Thoracic aorta (tissue), 2 donors: ENCODE data around the gene ECI2. TPM values are rescaled to one million over a fixed set of nuclear protein-coding genes. Genes with fewer than 3 reads are reported as not detected.

Experiments
- ATAC-seq: fragments of 150-250 bp; one replicate; pipeline ENCODE4 v1.8.0; 2017; ENCODE audit warnings: low read depth; ENCODE audit not compliant: insufficient number of reproducible peaks, low FRiP score
- DNase-seq: peaks from one replicate; pipeline ENCODE4 v3.0.0-alpha.2; 2020; ENCODE audit warnings: low spot score
- H3K27ac ChIP-seq, 2 donors: fragments of 200-600 bp; sonication (generic); 1 replicate in 1 of 2; 2 replicates in 1 of 2; pipeline ENCODE4 v1.5.1; 2016; ENCODE audit warnings: mild to moderate bottlenecking in 2 of 2, moderate library complexity in 2 of 2
- H3K27me3 ChIP-seq: fragments of 200-600 bp; sonication (generic); replicated peaks from 2 replicates; pipeline ENCODE4 v1.6.0; 2016; ENCODE audit warnings: mild to moderate bottlenecking; ENCODE audit not compliant: insufficient read depth
- H3K36me3 ChIP-seq: fragments of 200-600 bp; sonication (generic); one replicate; pipeline ENCODE4 v1.5.1; 2016
- H3K4me1 ChIP-seq, 2 donors: fragments of 200-600 bp; sonication (generic); 1 replicate in 1 of 2; 2 replicates in 1 of 2; pipeline versions ENCODE4 v1.5.1 to v1.6.0; 2016; ENCODE audit warnings: low read depth in 2 of 2, mild to moderate bottlenecking in 1 of 2; ENCODE audit not compliant: control insufficient read depth in 1 of 2
- H3K4me3 ChIP-seq: fragments of 200-600 bp; sonication (generic); 2 replicates; pipeline ENCODE4 v1.5.1; 2016; ENCODE audit warnings: mild to moderate bottlenecking
- H3K9me3 ChIP-seq: fragments of 200-600 bp; sonication (generic); 2 replicates; pipeline ENCODE4 v1.5.1; 2016
- total RNA-seq, 2 donors: library from RNA; depleted of rRNA; stranded (reverse); fragments of >200 nt; gene quantifications; one replicate each; pipeline versions ENCODE4 v1.1.0 to v1.2.3, GENCODE V29; 2016
- TF ChIP-seq, protein P1 (sequence below): fragments of 200-600 bp; sonication (generic); IDR thresholded peaks from one replicate; pipeline ENCODE4 v1.5.1; 2019; ENCODE audit warnings: antibody characterized with exemption

Gene ECI2, protein sequence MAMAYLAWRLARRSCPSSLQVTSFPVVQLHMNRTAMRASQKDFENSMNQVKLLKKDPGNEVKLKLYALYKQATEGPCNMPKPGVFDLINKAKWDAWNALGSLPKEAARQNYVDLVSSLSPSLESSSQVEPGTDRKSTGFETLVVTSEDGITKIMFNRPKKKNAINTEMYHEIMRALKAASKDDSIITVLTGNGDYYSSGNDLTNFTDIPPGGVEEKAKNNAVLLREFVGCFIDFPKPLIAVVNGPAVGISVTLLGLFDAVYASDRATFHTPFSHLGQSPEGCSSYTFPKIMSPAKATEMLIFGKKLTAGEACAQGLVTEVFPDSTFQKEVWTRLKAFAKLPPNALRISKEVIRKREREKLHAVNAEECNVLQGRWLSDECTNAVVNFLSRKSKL
- total RNA-seq, result 10 to 100 TPM; 28.9 to 31.0 TPM

DNA sequence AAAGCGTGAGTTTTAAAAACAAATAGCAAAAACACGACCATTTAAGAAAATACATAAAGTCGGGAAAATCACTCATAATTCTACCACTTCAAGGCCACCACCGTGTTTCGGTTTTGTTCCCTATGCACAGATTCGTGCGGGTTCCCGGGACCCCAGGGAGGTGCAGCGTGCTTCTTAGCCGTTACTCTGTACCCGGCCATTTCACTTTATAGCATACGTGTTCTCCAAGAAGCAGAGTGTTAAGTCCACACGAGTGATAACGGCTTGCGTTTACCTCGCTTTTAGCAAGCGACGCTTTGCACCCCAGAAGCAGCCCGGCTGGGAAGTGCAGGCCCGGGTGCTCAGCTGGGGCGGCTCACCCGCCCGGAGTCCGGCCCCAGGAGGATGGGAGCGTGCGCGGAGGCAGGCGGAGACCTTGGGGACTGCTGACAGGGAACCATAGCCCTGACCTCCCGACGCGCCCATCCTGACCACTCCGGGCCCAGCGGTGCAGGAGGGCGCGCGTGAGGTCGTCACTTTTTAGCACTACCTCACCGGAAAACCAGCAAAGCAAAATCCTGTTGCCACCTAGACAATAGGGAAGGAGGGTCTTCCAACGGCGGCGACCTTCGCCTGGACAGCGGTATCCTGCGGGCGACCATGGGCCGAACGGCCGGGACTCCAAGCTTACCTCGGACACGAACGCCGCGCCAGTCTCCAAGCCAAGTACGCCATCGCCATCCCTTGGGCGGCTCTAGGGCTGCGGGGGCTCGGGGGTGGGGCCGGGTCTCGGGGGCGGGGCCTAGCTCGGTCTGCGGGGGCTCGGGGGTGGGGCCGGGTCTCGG is at the start of gene ECI2:
Gene ECI2, minus strand, starts transcription at position 735 of the 824 bp plus-strand sequence. Its CDS starts 15 bp downstream, at position 720.
- peak; percentile 64 for ATAC-seq
- Histone ChIP-seq H3K27me3 (no peaks in the 10 kb centered on the region), H3K9me3 (no peaks in the 10 kb centered on the region), H3K4me3 (peak within 1 kb of the TSS; percentile 91), H3K36me3 (peaks cover 10% of the 10 kb centered on the region), H3K4me1 (peaks cover 8 to 33% of the 10 kb centered on the region in 2 donors), H3K27ac (peak within 1 kb of the TSS; percentile 88 to 95)
- TF ChIP-seq, protein P1, sequence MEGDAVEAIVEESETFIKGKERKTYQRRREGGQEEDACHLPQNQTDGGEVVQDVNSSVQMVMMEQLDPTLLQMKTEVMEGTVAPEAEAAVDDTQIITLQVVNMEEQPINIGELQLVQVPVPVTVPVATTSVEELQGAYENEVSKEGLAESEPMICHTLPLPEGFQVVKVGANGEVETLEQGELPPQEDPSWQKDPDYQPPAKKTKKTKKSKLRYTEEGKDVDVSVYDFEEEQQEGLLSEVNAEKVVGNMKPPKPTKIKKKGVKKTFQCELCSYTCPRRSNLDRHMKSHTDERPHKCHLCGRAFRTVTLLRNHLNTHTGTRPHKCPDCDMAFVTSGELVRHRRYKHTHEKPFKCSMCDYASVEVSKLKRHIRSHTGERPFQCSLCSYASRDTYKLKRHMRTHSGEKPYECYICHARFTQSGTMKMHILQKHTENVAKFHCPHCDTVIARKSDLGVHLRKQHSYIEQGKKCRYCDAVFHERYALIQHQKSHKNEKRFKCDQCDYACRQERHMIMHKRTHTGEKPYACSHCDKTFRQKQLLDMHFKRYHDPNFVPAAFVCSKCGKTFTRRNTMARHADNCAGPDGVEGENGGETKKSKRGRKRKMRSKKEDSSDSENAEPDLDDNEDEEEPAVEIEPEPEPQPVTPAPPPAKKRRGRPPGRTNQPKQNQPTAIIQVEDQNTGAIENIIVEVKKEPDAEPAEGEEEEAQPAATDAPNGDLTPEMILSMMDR, result no peak
- DNase-seq, result peak; percentile 50

DNA sequence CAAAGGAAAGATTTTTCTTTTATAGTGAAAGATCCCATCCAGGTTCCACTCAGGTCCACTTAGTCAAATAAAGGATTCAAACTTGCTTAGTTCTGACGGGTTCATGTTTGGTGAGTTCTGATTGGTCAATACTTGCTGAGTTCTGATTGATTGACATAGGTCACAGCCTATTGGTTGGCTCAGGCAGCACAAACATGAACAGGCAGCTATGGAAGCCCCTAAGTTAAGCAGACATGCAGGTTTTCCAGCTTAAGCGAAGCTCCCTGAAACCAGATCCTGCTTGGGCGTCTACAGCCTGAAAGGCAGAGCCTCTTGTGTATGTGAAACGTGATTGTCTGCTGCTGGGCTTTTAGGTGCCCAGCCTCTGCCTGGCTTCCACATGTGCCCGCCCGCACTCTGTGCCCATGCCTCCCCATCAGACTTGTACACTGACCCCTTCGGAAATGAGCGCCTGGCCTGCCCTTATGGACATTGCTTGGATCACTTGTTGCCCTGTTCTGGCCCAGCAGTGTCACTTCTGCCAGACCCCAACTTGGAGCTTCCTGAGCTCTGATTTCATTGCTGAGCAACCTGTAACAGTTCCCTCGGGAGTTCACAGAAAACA is 45.4 kb upstream of the ECI2 start:
- H3K4me1 ChIP-seq, result no peaks in the 10 kb centered on the region
- no peaks in the 10 kb centered on the region for H3K9me3 ChIP-seq
- TF ChIP-seq, protein P1, result no peak
- H3K36me3 ChIP-seq, result no peaks in the 10 kb centered on the region
- no peaks in the 10 kb centered on the region for H3K27me3 ChIP-seq
- no peak overlapping the region for H3K4me3 ChIP-seq
- ATAC-seq (no peak), DNase-seq (no peak)
- H3K27ac ChIP-seq, result no peak overlapping the region

DNA sequence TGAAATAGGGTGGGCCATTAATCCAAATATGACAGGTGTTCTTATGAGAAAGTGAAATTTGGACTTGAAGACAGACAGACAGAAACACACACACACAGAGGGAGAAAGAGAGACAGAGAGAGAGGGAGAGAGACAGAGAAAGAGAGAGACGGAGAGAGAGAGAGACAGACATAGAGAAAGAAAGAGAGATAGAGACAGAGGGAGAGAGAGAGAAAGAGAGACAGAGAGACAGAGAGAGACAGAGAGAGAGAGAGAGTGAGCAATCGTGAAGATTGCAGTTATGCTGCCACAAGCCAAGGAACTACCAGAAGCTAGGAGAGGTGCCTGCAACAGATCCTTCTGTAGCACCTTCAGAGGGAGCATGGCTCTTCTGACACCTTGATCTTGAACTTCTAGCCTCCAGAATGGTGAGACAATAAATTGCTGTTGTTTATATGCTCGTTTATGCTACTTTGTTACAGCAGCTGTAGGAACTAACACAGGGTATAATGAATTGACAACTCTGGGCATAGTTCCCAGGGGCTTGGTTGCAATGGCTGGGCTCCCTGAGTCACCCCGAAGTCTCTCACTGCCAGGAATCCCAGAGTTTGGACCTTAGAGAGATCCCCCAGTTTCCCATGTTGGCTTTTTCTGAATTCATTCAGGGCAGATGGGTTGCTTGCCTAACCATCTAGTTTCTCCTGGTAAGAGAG is 44.7 kb upstream of the ECI2 start:
- Histone ChIP-seq H3K9me3 (no peaks in the 10 kb centered on the region), H3K4me1 (no peaks in the 10 kb centered on the region), H3K36me3 (no peaks in the 10 kb centered on the region), H3K27me3 (no peaks in the 10 kb centered on the region), H3K4me3 (no peak overlapping the region), H3K27ac (no peak overlapping the region)
- TF ChIP-seq, protein P1, result no peak
- ATAC-seq (no peak), DNase-seq (no peak)

DNA sequence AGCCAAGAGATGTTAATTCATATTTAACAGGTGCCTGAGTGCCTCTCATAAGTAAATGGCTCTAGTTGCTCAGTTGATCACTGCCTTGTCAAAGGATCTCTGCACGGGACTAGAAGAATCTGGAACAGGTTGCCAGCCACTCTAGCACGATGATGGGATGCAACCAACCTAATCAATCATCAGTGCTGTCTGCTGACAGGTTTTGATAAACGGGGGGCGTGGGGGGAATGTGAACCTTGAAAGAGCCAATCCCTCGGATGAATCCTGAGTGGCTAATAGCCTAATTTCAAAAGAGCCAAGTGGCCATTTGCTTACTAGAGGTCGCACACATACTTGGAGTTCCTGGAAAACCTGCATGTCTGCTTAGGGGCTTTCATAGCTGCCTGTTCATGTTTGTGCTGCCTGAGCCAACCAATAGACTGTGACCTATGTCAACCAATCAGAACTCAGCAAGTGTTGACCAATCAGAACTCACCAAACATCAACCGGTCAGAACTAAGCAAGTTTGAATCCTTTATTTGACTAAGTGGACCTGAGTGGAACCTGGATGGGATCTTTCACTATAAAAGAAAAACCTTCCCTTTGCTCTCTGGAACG is 43.5 kb upstream of the ECI2 start:
- ATAC-seq, result no peak
- no peaks in the 10 kb centered on the region for H3K36me3 ChIP-seq

More for the DNA sequence above, 43.5 kb upstream of the ECI2 start:
- Histone ChIP-seq H3K9me3 (no peaks in the 10 kb centered on the region), H3K4me1 (no peaks in the 10 kb centered on the region), H3K27me3 (no peaks in the 10 kb centered on the region), H3K27ac (no peak overlapping the region), H3K4me3 (no peak overlapping the region)
- DNase-seq, result no peak
- TF ChIP-seq, protein P1, result no peak
